ENCODE results near the gene SUPT3H.

- TF ChIP-seq GATA3 (IDR thresholded peaks at IDR 0.05; ENCODE audit: low read depth, low read length) (no peak), GATA2 (IDR thresholded peaks at IDR 0.05; ENCODE audit: low read depth, low read length) (no peak)
Measured at GRCh38 chr6:44781912-44782597, 595.7 kb downstream of the SUPT3H start.
